SW 1271 (cell line): ENCODE results near the gene ZNF236.
A peak's percentile ranks its signal among the peaks of the same experiment; 100 is the strongest.
"Not testable (repeated sequence)": the region's sequence is repeated elsewhere in the genome, so short reads cannot be mapped to it uniquely, and the experiment has no call there.

ENCODE experiments used
- DNase-seq, 2 experiments: peaks; one replicate each; lab custom pipeline; 2025; lab: John Stamatoyannopoulos, UW

ZNF236 gene

DNA sequence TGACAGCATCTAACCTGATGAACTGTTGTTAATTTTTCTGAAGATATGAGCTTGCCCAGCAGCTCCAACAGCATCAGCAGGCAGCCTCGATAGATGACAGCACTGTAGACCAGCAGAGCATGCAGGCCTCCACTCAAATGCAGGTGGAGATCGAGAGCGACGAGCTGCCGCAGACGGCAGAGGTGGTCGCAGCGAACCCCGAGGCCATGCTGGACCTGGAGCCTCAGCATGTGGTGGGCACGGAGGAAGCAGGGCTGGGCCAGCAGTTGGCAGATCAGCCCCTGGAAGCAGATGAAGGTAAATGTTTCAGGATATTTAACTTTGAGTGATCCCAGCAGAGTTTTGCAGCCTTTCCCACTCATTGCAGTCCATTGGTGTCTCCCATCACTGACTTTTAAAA is 85.9 kb downstream of the ZNF236 start:
- DNase-seq = no peak

GRCh38 chr18:76909439-76909838 is 87.1 kb downstream of the ZNF236 start:
- DNase-seq = no peak

GRCh38 chr18:76911440-76911839 is 89.1 kb downstream of the ZNF236 start:
- DNase-seq = no peak

DNA sequence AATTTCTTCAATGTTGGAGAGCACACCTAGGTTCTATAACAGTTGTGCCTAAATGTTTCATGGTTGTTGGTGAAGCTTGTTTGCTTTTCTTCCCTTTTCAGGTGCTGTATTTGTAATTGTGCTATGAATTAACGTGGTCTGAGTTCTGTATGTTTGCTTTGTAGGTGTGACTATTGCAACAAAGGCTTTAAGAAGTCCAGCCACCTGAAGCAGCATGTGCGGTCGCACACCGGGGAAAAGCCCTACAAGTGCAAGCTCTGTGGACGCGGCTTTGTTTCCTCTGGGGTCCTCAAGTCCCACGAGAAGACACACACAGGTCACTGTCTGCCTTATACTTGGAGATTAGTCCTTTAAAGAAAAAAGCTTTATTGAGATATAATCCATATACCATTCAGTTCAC is 91.2 kb downstream of the ZNF236 start:
- no peak for DNase-seq

- DNase-seq = no peak
These were observed 92.0 kb downstream of the ZNF236 start for GRCh38 chr18:76914314-76914713.

GRCh38 chr18:76914796-76915195 is 92.4 kb downstream of the ZNF236 start:
- DNase-seq = no peak

DNA sequence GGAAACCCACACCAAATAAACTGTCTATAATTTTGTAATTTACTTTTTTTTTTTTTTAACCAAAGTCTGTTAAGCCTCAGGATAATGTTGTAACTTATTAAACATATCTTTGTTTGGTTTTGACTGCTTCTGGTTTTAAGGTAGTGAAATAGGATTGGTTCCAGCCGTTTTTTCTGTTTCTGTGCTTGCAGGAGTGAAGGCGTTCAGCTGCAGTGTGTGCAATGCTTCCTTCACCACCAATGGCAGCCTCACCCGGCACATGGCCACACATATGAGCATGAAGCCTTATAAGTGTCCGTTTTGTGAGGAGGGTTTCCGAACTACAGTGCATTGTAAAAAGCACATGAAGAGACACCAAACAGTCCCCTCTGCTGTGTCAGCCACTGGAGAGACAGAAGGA is 93.1 kb downstream of the ZNF236 start:
- DNase-seq = no peak

GRCh38 chr18:76920974-76921373 is 98.6 kb downstream of the ZNF236 start:
- no peak for DNase-seq

DNA sequence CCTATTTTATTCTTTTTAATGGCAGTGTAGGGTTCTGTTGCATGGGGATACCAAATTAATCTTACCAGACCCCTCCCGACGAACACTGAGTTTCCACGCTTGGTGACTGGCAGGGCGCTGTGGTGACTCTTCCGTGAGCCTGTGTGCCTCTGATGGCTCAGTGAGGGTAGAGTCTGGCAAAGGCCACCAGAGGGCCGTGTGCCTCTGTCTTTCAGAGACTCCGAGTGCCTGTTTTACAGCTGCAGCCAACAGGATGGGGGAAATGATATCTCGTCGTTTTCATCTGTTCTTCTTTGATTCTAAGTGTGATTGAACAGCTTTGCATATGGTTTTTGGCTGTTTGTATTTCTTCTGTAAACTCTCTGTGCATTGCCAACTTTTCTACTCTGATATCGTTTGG is 99.8 kb downstream of the ZNF236 start:
- DNase-seq = peak in 1 of 2 experiments; percentile 26

- no peak for DNase-seq
These were observed 101.2 kb downstream of the ZNF236 start for GRCh38 chr18:76923485-76924085.

- DNase-seq = no peak
These were observed 103.1 kb downstream of the ZNF236 start for GRCh38 chr18:76925501-76925900.

DNA sequence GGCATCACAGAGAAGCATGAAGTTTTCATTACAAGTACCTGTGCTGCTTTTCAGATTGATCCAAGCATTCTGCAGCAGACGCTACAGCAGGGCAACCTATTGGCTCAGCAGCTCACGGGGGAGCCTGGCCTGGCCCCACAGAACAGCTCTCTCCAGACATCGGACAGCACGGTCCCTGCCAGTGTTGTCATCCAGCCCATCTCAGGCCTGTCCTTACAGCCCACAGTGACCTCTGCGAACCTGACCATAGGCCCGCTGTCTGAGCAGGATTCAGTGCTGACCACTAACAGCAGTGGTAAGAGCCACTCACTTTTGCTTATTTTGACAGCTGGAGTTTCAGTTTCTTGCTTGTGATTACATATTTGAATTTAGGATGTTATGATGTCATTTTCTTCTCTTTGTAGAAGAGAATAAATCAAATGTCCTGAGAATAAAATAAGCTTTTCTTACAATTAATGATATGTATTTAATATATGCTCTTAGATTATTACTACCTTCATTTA is 104.9 kb downstream of the ZNF236 start:
- no peak for DNase-seq

DNA sequence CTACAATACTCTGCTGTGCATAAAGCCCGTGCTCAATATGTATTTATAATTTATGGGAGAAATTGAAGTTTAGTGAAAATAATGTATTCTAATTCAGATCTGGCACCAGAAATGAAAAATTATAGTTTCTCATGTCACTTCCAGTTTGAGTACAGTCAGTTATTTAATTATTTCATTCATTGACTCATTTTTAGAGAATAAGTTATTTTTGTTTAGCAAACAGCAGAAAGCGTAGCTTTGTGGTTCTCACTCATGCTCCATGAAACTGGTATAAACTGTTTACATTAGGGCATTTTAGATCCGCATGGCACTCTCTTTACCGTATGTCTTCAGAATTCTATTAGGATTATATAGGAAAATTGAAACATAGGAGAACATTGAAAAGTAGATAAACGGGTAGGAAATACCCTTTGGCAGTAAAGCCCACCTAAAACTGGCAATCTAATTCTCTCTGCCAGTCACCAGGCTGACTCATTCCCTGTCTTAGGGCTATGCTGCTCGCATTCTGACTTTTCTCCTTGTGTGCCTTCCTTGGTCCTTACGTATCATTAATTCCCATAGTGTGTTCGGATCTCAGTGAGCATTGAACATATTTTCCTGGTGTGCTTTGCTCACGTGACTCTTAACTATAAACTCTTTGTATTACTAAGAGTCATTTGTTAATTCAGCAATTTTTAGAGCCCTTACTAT is 106.0 kb downstream of the ZNF236 start:
- DNase-seq = no peak

- no peak for DNase-seq
These were observed 108.8 kb downstream of the ZNF236 start for GRCh38 chr18:76931171-76931570.

DNA sequence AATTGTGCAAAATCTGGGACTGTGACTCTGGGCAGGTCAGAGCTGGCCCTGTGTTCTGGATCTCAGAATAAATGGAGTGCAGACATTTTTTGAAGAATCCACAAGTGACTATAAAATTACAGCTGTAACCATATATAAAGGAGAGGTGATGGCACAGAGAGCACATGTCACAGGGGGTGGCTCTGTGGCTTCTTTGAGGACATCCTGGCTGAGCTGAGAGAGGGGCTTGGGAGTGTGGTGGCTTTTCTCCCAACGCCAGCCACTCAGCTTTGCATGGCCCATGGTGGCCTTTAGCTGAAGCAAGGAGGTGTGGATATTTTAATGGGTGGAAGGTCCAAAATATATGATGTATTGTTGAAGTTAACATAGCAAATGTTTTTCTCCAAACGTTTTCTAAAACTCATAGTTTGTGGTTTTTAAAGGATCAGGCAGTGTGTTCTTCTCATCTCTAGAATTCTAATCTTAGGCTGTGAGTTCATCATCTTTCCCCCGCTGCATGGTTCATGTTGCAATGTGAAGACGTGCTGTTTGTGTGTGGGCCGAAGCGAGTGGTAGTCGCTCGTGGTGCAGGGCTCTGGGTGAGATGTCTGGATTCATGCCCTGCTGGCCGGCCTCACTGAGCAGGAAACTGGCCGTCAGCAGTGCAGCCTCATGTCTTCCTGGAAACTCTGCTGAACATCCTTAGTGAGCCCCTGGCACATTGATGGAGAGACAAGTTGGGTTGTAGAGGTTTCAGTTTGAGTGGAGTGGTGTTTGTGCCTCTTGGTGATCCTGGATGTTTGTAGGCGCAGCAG is 109.9 kb downstream of the ZNF236 start:
- no peak for DNase-seq

DNA sequence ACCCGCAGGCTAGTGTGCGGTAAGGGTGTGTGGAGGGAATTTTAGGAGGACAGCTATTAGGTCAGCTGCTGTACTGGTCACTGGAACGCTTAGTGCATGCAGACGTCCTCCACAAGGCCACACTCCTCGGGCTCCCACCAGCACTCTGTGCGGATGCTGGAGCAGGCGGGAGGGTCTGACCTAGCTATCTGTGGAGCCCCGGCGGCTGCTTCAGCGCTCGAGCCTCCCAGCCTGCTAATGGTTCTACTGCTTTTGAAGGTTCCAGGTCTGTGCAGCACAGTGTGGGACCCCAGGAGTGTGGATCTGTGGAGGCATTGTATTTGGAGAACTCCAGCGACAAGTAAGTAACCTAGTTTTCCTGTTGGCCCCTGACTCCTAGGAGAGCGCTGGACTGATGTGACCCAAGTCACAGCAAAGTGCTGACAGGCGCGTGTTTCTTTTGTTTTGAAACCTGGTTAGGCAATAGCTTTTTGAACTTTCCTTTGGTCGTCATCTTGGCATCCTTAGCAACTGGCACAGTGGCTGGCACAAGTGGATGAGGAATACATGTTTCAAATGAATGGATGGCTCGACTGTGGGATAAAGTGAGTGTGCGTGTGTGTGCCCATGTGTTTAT is 113.5 kb downstream of the ZNF236 start:
- no peak for DNase-seq

- no peak for DNase-seq
These were observed 114.5 kb downstream of the ZNF236 start for GRCh38 chr18:76936877-76937276.

DNA sequence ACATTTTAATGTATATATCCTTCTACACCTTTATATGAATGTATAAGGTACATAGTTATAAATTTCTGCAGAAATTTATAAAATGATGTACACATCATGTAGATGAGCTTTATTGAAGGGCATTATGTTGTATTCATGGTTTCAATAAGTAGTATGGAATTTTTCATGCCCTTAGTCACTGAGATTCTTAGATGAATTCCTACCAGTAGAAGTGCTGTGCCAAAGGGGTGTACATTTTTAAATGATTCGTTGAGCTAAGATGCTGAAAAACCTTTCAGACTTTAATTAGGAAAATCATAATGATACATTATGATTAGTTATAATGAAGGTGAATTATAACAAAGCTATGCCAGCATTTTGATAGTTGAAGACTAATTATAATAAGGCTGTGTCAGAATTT is 115.2 kb downstream of the ZNF236 start:
- DNase-seq = no peak

DNA sequence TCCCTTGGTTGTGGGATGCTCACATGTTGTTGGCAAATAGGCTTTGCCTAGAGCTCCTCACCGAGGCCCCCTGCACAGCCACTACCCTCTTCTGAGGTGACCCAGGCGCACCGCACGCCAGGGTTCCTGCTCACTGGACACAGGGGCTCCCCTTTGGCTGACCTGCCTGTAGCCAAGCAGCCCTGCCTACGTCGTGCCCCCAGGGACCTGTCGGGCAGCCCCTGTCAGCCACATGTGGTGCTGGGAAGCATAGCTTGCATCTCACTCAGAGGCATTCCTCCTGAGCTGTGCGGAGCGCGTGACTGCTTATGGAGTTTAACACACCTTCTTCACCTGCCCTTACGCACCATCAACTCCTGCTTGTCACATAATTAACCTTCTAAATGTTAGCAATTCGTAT is 116.3 kb downstream of the ZNF236 start:
- DNase-seq = no peak

- DNase-seq = no peak
These were observed 118.9 kb downstream of the ZNF236 start for GRCh38 chr18:76941284-76941683.

DNA sequence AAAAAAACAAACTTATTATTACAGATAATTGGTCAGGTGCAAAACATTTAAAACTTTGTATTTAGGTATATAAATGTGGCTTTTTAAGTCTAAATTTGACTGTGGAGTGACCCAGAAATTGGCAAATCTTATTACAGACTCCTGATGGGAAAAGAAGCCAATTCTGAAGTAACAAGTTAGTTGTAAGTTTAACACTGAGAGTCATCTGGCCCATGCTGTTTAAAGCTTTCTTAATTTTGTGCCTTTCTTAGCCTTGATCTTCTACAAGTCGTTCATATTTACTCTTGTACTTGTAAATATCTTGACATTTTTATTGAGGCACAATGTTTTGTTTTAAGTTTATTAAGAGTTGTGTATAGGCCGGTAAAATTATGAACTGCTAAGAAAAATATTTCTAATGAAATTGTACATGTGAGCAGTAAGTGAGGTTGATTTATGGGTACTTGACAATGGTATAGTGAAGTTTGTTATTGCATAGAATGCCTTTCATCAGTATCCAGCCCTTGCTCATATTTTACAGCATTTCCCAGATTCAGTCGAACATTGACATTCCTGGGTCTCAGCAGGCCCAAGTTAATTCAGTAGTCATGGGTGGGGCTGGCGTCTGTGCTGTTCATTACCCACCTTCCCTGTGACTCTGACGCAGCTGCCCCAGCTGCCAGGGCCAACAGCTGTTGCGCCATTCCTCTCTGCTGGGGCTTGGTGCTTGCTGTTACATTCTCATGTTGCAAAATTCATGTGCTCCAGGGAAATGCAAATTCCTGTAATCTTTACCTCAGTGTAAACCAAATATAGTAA is 121.4 kb downstream of the ZNF236 start:
- DNase-seq = no peak

DNA sequence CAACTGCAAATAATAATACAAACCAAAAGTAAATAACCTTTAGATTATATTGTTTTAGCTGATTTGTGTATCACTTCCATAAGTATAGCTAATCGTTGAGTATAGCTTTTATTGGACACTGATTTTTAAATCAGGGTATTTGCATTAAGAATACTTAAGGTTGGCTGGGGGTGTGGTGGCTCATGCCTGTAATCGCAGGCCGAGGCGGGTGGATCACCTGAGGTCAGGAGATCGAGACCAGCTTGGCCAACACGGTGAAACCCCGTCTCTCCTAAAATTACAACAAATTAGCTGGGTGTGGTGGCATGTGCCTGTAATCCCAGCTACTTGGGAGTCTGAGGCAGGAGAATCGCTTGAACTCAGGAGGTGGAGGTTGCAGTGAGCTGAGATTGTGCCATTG is 122.0 kb downstream of the ZNF236 start:
- DNase-seq = not testable (repeated sequence)
